Stimulated activated CD4-positive, alpha-beta T cell treated with anti-CD3 and anti-CD28 coated beads, Interleukin-15, amount 100 ng/mL, for 24 hours (primary cell): ENCODE results near the gene MAPK14.
"Not testable (repeated sequence)": the region's sequence is repeated elsewhere in the genome, so short reads cannot be mapped to it uniquely, and the experiment has no call there.

Experiments used
- DNase-seq: peaks from one replicate; pipeline ENCODE4 v3.0.0-alpha.2; 2020

The MAPK14 gene

DNA sequence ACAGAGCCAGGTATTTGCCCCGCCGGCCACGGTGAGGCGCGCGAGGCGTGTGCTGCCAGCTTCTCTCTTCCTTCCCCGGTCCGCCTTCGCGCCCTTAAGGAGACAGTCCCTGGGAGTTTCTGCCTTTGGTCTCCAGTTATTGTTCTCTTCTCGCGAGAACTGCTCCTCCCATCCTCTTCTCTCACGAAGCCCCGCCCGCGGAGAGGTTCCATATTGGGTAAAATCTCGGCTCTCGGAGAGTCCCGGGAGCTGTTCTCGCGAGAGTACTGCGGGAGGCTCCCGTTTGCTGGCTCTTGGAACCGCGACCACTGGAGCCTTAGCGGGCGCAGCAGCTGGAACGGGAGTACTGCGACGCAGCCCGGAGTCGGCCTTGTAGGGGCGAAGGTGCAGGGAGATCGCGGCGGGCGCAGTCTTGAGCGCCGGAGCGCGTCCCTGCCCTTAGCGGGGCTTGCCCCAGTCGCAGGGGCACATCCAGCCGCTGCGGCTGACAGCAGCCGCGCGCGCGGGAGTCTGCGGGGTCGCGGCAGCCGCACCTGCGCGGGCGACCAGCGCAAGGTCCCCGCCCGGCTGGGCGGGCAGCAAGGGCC is at the start of gene MAPK14:
TSS of gene MAPK14 (plus strand) at position 308 of the 587 bp plus-strand sequence. CDS start 350 bp downstream, outside the sequence.
- DNase-seq = peak; percentile 99

DNA sequence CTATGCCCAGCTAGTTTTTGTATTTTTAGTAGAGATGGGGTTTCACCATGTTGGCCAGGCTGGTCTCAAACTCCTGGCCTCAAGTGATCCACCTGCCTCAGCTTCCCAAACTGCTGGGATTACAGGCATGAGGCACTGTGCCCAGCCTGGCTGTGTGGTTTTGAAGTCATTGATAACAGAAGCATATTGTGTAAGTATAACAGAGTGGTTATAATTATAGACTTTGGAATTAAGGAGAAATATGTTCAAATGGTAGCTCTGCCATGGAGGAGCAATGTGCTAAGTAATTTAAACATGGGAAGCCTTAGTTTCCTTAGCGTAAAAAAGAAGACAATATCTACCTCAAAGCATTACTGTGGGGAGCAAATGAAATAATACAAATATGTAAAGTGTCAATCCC is 47.5 kb upstream of the MAPK14 start:
- not testable (repeated sequence) for DNase-seq

DNA sequence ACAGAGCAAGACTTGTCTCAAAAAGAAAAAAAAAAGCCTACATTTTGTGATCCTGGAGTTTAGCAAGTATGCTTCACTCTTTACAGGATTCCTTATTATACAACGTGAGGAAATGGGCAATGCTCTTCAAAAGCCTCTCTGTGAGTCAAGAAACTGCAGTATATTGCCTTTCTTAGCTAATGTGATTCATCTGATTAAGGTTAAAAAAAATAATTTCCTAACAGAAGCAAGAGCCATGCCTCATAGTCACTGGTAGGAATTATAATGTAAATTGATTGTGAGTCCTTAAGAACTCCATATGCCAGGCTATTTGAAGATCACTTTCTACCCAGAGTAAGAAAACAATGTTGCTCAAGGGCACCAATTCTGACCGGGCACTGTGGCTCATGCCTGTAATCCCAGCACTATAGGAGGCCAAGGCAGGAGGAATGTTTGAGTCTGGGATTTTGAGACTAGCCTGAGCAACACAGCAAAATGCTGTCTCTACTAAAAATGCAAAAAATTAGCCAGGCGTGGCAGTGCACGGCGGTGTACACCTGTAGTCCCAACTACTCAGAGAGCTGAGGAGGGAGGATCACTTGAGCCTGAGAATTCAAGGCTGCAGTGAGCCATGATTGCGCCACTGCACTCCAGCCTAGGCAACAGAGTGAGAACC is 46.5 kb upstream of the MAPK14 start:
- no peak for DNase-seq

DNA sequence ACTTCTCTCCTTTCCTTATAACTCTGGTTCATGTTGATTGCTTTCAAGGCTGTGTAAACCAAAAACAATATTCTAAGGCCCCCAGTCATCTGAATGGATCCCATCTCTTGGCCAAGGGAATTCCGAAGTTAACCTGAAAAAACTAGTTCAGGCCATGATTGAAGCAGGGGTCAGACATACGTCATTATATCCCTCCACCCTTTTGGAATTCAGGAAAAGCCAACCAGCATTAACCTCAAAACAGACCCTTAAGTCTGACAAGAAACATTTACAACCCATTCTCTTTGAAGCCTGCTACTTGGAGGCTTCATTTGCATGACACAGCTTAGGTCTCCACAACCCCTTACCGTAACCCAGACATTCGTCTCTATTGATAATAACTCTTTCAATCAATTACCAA is 42.9 kb upstream of the MAPK14 start:
- DNase-seq = no peak

DNA sequence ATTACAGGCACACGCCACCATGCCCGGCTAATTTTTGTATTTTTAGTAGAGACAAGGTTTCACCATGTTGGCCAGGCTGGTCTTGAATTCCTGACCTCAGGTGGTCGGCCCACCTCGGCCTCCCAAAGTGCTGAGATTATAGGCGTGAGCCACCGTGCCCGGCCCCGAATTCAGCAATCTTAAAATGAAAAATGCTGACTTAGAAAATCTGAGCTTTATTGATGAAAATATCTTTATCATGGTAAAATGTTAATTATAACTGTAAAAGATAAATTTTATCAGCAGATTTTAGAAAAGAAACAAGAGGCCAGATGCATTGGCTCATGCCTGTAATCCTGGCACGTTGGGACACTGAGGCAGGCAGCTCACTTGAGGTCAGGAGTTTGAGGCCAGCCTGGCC is 39.6 kb upstream of the MAPK14 start:
- not testable (repeated sequence) for DNase-seq

DNA sequence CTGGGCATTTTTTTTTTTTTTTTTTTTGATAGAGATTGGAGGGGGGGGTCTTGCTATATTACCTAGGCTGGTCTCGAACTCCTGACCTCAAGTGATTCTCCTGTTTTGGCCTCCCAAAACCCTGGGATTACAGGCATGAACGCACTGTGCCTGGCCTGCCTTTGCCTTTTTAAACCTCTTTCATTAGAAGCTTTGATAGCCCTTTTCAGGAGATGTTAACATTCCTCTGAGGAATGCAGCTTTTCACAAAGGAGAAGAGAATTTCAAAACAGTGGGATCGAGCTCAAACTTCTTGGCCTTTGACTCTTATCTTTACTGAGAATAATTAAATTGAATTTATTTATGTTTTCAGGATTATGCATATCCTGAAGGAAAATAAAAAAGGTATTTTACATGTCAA is 34.5 kb upstream of the MAPK14 start:
- DNase-seq = no peak

DNA sequence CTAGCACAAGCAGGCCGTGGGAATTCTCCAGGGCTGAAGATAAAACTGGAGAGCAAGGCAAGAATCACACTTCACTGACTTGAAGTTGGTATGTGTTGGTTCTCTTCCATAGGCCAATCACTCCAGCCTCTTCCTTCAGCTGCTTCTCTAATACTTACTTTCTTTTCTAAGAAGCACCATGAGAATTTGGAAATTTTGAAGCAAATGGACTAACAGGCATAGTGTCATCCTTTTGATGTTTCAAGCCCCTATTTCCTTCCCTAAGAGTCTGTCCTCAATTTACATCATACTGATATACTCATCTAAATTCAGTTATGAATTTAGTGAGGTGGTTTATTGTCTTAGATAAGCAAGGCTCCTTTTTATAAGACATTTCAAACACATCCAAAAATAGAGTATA is 27.2 kb upstream of the MAPK14 start:
- DNase-seq = no peak

DNA sequence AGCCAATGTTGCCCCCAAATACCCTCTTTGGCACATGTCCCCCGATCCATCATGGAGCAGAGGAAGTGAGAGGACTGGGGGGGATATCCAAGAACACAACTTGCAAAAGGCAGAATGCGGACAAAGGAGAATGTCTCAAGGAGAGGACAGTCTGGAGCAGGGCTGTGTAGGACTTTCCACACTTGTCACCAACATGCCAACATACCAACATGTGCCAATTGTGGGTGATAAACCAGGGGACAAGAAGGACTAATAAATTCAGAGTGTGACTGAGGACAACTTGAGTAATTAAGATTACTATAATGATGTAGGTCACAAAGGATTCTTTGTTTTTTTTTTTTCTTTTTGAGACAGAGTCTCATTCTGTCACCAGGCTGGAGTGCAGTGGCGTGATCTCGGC is 11.9 kb upstream of the MAPK14 start:
- no peak for DNase-seq

DNA sequence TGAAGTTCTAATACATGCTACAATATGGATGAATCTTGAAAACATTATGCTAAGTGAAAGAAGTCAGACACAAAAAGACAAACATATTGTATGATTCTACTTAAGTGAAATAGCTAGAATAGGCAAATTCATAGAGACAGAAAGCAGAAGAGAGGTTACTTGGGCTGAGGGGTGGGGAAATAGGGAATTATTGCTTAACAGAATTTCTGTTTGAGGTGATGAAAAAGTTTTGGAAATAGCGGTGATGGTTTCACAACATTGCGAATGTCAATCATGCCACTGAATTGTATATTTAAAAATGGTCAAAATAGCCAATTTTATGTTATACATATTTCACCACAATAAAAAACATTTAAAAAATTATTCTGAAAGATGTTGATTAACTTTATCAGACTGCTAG is 9.3 kb upstream of the MAPK14 start:
- DNase-seq = no peak

DNA sequence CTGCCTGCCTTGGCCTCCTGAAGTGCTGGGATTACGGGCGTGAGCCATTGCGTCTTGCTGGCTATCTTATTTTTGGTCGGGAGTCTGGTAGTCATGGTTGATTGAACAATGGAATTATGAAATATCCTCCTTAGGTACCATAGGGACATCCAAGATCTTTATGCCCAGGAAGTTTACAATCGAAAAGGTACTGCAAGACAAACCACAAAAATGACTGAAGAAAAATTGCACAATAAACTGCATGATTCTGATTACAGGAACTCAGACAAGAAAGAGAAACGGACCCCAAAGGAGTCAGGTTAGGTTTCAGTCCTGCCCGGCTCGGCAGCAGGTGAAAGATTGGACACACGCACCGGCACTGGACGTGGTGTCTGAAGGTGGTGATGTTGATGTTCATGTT is 8.4 kb upstream of the MAPK14 start:
- DNase-seq = no peak

DNA sequence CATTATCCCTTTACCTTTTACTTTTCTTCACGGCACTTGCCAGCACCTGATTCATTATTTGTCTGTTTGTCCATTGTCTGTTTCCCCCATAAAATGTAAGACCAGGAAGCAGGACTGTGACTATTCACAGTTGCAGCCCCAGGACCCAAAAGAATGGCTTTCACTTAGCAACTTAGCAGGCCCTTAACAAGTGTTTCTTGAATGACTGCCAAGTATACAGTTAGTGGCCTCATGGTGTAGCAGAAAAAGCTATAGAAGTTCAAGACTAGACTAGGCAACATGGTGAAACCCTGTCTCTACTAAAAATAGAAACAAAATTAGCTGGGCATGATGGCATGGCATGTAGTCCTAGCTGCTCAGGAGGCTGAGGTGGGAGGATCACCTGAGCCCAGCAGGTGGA is 7.5 kb upstream of the MAPK14 start:
- no peak for DNase-seq

DNA sequence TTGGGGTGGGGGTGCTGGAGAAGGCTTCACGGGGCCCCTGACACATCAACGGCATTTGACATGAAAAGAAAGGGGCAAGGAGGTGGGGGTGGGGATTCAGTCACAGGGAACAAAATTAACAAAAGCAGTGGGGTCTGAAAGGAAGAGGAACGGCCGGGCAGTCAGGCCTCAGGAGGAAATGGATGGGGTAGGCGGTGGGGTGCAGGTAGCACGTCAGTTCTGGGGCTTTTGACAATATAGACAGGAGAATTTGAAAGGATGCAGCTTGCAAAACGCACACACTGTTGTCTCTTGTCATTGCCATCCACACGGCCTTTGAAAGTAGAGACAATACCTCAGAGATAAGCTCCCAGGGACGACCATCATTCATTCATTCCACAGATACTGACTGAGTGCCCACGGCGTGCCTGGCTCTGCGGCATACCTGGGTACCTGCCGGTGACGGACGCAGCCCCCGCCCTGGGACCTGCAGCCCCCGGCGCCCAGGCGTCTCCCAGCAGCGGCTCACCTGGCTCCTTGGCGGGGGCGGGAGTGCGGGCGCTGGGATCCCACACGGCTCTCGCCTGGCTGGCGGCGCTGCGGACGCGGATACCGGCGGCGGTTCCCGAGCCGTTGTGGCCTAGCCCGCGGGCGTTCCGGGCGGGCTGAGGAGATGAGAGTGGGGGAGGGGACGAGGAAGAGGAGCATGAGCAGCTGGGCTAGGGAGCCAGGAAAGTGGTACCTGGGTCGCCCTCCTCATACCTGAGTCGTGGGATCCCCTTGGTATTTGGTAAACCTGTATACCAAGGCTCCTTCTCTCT is 3.4 kb upstream of the MAPK14 start, which contains the start of gene SLC26A8:
TSS of gene SLC26A8 (minus strand) at position 646 of the 800 bp plus-strand sequence. CDS start 4,934 bp downstream, outside the sequence.
- no peak for DNase-seq

DNA sequence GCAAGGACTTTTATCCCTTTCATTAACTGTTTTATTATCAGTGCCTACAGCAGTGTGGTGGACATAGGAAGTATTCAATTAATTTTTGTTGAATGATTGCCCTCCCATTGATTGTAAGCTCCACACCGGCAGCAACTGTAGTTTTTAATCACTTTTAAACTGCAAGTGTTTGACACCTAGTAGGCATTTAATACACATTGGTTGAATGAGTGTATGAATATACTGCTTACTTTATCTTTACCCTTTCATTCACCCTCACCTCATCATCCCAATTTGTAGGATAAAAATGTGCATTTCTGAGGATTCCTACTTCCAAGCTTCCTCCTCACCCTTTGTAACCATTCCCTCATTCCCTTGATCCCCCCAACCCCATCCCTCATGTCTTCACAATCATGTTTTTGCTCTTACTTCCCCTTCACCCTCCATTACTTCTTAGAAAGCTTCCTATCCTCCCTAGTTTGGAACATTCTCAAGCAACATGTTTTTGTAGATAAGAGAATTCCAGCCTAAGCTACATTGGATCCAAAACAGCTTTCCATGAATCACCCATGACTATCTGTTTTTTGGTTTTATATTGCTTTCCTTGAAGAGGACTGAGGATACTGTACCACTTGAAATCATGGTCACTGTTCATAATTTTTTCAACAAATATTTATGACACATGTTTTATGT is 2.2 kb upstream of the MAPK14 start:
- DNase-seq = no peak

DNA sequence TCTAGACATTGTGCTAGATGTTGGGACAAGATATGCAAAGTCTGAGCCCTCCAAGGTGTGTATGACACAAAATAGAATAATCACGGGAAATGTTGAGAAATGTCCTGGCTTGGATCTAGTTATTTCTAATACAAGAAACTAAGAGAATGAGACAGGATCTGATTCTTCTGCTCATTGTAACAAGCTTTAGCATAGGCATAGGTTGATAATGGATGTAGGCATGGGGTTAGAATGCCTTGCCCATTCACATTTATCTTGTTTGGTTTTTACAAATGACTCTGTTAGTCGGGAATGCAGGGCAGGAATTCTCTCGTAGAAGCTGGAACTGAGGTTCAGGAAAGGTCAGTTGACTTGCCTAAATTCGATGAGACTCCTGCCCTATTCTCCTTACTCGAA is 1.7 kb upstream of the MAPK14 start:
- DNase-seq = no peak

DNA sequence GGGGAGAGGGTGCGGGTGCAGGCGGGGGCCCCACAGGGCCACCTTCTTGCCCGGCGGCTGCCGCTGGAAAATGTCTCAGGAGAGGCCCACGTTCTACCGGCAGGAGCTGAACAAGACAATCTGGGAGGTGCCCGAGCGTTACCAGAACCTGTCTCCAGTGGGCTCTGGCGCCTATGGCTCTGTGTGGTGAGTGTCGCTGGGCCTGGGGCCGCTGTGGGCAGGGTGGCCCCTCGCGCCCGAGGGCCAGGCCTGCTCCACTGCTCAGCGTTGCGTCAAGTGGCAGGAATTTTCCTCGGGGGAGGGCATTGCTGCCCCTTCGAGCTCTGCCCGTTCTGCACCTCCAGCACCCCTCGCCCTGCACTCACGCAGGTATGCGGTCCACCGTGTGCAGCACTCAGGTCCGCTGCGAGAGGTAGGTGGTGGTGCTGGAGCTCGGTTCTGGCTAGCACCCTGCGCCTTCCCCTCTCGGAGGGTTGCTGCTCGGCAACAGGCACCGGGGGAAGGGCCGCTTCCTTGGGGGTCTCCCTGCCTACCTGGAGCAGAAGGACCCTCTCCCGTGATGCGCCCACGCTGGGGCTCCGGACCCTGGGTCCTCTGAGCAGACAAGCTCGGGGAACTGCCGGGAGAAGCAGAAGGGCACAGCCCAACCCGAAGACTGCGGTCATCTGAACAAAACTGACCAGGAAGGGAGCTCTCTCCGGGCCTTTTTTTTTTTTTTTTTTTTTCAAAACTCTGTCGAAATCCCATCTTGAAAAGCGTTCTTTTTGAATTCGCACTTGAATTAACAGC is 674 bp downstream of the MAPK14 start:
- DNase-seq = peak; percentile 52

DNA sequence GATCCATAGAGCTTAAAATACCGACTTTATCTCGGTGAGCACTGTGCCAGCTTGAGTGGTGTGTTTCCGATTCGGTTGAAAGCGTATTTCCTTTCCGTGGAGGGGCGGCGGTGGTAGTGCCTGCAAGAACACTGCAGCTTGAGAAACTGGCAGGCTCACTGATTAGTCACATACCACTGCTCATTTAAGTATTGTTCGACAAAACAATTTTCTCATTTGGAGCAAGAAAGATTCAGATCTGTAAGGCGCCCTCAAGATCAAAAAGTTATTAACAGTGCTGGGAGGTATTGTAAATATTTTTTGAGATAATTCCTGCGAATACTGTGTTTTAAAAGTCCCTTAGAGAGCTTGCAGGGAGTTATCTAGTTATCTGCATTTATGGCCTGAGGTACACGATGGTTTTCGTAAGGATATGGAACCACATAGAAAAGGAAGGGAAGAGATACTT is 1.3 kb downstream of the MAPK14 start:
- peak; percentile 86 for DNase-seq

DNA sequence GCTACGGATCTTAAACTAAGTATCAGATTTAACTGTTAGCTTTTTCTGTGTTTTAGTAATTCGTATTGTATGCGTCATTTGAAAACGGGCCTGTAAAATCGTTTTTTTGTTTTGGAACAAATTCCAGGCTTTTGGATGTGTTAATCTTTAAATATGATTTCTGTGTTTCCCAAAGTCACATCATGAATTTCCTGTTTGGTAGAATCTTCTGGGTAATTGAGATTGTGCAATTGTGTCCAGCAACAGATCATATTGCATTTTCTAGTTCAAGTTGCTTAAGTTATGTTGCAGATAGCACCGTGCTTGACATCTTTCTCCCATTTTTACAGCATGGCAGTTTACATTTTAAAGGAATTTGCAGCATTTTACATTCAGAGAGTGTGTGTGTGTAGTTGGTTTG is 1.9 kb downstream of the MAPK14 start:
- no peak for DNase-seq

DNA sequence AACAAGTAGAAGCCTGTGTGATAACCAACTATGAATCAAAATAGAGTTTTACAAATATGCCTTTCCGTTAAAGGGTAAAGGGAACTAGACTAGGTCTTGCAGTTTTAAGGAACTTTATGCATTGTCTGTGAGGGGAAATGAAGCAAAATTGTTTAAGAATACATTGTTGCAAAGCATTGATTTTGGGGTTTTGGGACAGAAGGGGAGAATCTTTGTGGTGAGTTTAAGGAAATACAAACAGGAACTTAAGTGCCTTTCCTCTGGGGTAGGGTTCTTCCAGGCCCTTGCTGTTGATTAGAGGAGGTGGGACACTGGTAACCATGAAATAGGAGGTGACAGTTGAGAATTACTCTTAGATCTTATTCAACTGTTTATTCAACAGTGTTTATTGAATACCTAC is 4.7 kb downstream of the MAPK14 start:
- DNase-seq = no peak

DNA sequence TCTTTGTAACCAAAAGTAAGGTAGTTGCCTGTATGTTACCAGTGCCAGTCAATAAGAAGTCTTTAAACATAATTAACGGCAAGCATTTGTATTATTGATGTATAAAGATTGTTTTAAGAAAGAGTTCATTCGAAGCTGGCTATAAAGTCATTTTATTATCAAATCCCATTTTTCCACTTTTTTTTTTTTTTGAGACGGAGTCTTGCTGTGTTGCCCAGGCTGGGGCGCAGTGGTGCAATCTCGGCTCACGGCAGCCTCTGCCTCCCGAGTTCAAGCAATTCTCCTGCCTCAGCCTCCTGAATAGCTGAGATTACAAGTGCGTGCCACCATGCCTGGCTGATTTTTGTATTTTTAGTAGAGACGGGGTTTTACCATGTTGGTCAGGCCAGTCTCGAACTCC is 5.5 kb downstream of the MAPK14 start:
- not testable (repeated sequence) for DNase-seq

DNA sequence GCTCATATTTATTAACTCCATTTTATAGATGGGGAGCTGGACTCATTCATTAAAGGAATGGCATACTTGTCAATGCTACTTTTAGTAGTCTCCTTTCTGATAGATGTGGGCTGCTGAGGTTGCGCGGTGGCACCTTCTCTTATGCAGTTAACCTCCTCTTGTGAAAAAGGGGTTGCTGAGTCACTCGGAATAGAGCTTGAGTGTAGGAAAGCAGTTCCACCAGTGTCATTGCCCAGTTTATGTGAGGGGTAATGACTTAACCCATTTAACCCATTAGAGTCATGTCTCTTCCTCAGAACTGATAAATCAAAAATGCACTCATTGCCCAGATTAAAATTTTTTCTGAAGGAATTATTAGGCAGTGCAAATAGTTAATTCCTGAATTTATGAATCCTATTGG is 6.3 kb downstream of the MAPK14 start:
- peak; percentile 63 for DNase-seq

DNA sequence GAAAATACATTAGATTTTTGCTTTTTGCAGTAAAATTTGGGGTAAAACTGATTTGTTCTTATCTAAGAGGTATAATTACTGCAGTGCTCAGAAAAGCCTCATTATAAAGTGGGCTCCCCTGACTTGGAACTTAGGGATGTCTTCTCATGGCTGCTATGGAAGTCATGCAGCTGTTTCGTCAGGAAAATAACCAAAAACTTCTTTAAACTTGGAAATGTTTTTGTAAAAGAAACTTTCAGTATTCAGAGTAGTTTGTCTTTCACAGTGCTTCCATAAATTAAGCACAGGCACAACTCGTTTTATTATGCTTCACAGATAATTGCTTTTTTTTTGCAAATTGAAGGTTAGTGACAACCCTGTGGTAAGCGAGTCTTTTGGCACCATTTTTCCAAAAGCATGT is 6.8 kb downstream of the MAPK14 start:
- no peak for DNase-seq

DNA sequence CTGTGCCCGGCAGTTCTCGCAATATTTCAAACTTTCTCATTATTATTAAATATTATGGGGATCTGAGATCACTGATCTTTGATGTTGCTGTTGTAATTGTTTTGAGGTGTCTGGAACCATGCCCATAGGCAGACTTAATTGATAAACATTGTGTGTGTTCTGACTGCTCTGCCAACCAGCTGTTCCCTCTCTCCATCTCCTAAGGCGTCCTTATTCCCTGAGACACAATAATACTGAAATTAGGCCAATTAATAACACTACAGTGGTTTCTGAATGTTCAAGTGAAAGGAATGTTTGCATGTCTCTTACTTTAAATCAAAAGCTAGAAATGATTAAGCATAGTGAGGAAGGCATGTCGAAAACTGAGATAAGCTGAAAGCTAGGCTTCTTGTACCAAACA is 7.6 kb downstream of the MAPK14 start:
- DNase-seq = no peak
